WI38 (cell line): Measurements from ENCODE around the gene KRIT1.
"Not testable (repeated sequence)": the region's sequence is repeated elsewhere in the genome, so short reads cannot be mapped to it uniquely, and the experiment has no call there.

Experiments
- H3K4me3 ChIP-seq: 2 replicates; pipeline ENCODE4 v1.5.1; 2011; ENCODE audit warnings: low read depth, mild to moderate bottlenecking, control low read depth, low read length
- CTCF ChIP-seq: IDR thresholded peaks from 2 replicates; pipeline ENCODE4 v1.5.1; 2012; ENCODE audit warnings: low read depth, mild to moderate bottlenecking, control low read depth, low read length

The KRIT1 gene

GRCh38 chr7:92177362-92177761 lies 68.4 kb downstream of the KRIT1 start:
- no peak overlapping the region for H3K4me3 ChIP-seq
- TF ChIP-seq CTCF, result no peak

- H3K4me3 ChIP-seq, result not testable (repeated sequence)
These were observed 76.2 kb downstream of the KRIT1 start for GRCh38 chr7:92169529-92169928.

GRCh38 chr7:92161271-92161670 lies 84.4 kb downstream of the KRIT1 start:
- TF ChIP-seq CTCF, result no peak
- no peak overlapping the region for H3K4me3 ChIP-seq

- TF ChIP-seq CTCF, result no peak
- no peak overlapping the region for H3K4me3 ChIP-seq
These were observed 86.8 kb downstream of the KRIT1 start for GRCh38 chr7:92158660-92159575.

- no peak for TF ChIP-seq CTCF
- no peak overlapping the region for H3K4me3 ChIP-seq
These were observed 88.7 kb downstream of the KRIT1 start for GRCh38 chr7:92156990-92157389.

- no peak for TF ChIP-seq CTCF
- no peak overlapping the region for H3K4me3 ChIP-seq
These were observed 90.5 kb downstream of the KRIT1 start for GRCh38 chr7:92155108-92155739.

GRCh38 chr7:92150450-92151017 lies 95.2 kb downstream of the KRIT1 start:
- H3K4me3 ChIP-seq, result no peak overlapping the region
- TF ChIP-seq CTCF, result no peak
